ENCODE results near the gene PDZD8. TPM values are rescaled to one million over a fixed set of nuclear protein-coding genes. Genes with fewer than 3 reads are reported as not detected.

The PDZD8 gene
- total RNA-seq, 2 donors from 2014 or later: 22.7 to 38.7 TPM

GRCh38 chr10:117334926-117335325 is 40.3 kb downstream of the PDZD8 start:
- DNase-seq (ENCODE audit: low spot score): no peak
- Histone ChIP-seq H3K4me1 (replicated peaks) (no peaks in the 10 kb centered on the region), H3K27me3 (replicated peaks; ENCODE audit: insufficient read depth) (no peaks in the 10 kb centered on the region), H3K36me3 (no peaks in the 10 kb centered on the region), H3K27ac (no peak overlapping the region), H3K9me3 (no peaks in the 10 kb centered on the region), H3K4me3 (no peak overlapping the region)
- intact Hi-C loops (cut with DNase I): no loop called here
- TF ChIP-seq POLR2AphosphoS5 (IDR thresholded peaks at IDR 0.05): no peak
- TF ChIP-seq, protein P1, sequence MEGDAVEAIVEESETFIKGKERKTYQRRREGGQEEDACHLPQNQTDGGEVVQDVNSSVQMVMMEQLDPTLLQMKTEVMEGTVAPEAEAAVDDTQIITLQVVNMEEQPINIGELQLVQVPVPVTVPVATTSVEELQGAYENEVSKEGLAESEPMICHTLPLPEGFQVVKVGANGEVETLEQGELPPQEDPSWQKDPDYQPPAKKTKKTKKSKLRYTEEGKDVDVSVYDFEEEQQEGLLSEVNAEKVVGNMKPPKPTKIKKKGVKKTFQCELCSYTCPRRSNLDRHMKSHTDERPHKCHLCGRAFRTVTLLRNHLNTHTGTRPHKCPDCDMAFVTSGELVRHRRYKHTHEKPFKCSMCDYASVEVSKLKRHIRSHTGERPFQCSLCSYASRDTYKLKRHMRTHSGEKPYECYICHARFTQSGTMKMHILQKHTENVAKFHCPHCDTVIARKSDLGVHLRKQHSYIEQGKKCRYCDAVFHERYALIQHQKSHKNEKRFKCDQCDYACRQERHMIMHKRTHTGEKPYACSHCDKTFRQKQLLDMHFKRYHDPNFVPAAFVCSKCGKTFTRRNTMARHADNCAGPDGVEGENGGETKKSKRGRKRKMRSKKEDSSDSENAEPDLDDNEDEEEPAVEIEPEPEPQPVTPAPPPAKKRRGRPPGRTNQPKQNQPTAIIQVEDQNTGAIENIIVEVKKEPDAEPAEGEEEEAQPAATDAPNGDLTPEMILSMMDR (IDR thresholded peaks at IDR 0.05): no peak
- TF ChIP-seq POLR2A (IDR thresholded peaks at IDR 0.05): no peak

GRCh38 chr10:117334066-117334465 is 41.2 kb downstream of the PDZD8 start:
- no peak for TF ChIP-seq POLR2AphosphoS5 (IDR thresholded peaks at IDR 0.05)
- TF ChIP-seq, protein P1 (IDR thresholded peaks at IDR 0.05): no peak
- no peak for TF ChIP-seq POLR2A (IDR thresholded peaks at IDR 0.05)
- H3K4me1 ChIP-seq (replicated peaks): no peaks in the 10 kb centered on the region
- H3K27me3 ChIP-seq (replicated peaks; ENCODE audit: insufficient read depth): no peaks in the 10 kb centered on the region
- DNase-seq (ENCODE audit: low spot score): no peak
- 100% methylated on average over 2 of the region's 2 CpGs for WGBS
- intact Hi-C loops (cut with DNase I): no loop called here
- no peaks in the 10 kb centered on the region for H3K36me3 ChIP-seq
- H3K4me3 ChIP-seq: no peak overlapping the region
- H3K27ac ChIP-seq: no peak overlapping the region
- no peaks in the 10 kb centered on the region for H3K9me3 ChIP-seq

- Histone ChIP-seq H3K4me1 (replicated peaks) (no peaks in the 10 kb centered on the region), H3K9me3 (no peaks in the 10 kb centered on the region), H3K27me3 (replicated peaks; ENCODE audit: insufficient read depth) (no peaks in the 10 kb centered on the region), H3K4me3 (no peak overlapping the region), H3K36me3 (no peaks in the 10 kb centered on the region), H3K27ac (no peak overlapping the region)
- TF ChIP-seq POLR2A (IDR thresholded peaks at IDR 0.05): no peak
- TF ChIP-seq, protein P1 (IDR thresholded peaks at IDR 0.05): no peak
- no peak for TF ChIP-seq POLR2AphosphoS5 (IDR thresholded peaks at IDR 0.05)
- intact Hi-C loops (cut with DNase I): no loop called here
- no peak for DNase-seq (ENCODE audit: low spot score)
These were observed 48.0 kb downstream of the PDZD8 start for GRCh38 chr10:117327262-117327661.

- H3K36me3 ChIP-seq: no peaks in the 10 kb centered on the region
- no peaks in the 10 kb centered on the region for H3K27me3 ChIP-seq (replicated peaks; ENCODE audit: insufficient read depth)
- H3K9me3 ChIP-seq: no peaks in the 10 kb centered on the region
- intact Hi-C loops (cut with DNase I): no loop called here
- no peak overlapping the region for H3K4me3 ChIP-seq
- H3K27ac ChIP-seq: no peak overlapping the region
- TF ChIP-seq POLR2AphosphoS5 (IDR thresholded peaks at IDR 0.05) (no peak), POLR2A (IDR thresholded peaks at IDR 0.05) (no peak)
- TF ChIP-seq, protein P1 (IDR thresholded peaks at IDR 0.05): no peak
- peaks cover under 1% of the 10 kb centered on the region for H3K4me1 ChIP-seq (replicated peaks)
- no peak for DNase-seq (ENCODE audit: low spot score)
- WGBS: 94% methylated on average over 2 of the region's 2 CpGs
These were observed 50.9 kb downstream of the PDZD8 start for GRCh38 chr10:117324367-117324766.

DNA sequence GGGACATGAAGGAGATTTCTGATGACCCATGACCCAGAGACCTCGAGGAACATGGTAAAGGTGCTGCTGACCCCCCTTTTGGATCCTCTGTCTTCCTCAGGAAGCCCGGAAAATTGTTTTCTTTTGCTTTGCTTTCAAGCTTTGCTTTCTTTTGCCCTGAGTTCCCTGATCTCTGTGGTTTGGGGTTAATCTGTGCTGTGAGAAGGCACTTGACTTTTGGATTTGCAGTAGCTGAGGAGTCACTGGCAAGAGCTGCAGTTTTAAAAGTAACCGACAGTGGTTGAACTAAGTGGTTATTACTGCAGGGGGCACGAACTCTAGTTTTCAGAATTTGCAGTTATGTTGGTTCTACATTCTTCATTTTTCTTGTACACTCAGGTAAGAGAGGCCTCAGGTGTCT is 53.0 kb downstream of the PDZD8 start:
- H3K9me3 ChIP-seq: no peaks in the 10 kb centered on the region
- no peak for DNase-seq (ENCODE audit: low spot score)
- H3K27ac ChIP-seq: no peak overlapping the region
- H3K27me3 ChIP-seq (replicated peaks; ENCODE audit: insufficient read depth): no peaks in the 10 kb centered on the region
- WGBS: 75% methylated on average over 4 of the region's 4 CpGs
- TF ChIP-seq, protein P1 (IDR thresholded peaks at IDR 0.05): no peak
- no peaks in the 10 kb centered on the region for H3K36me3 ChIP-seq
- H3K4me1 ChIP-seq (replicated peaks): peaks cover 5% of the 10 kb centered on the region
- no peak overlapping the region for H3K4me3 ChIP-seq
- intact Hi-C loops (cut with DNase I): no loop called here

All from prostate gland (tissue), 2 donors.